ENCODE data around the gene ENKD1.

DNA sequence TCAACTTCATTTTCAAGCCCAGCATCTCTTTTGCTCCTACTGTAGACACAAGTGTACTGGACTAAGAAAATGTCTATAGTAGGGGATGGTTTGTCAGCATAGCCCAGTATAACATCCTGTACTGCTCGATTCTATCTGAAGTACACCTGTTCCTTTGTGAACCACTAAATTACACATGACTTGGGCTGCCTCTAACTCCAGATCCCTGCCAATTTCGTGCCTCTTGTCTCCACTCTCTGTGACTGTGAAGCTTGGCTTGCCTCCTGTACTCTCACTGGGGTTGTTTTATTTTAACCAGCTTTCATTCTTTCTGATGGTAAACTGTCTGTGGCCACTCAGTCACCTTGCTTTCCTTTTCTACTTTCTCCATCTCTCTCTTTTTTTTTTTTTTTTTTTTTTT, 28.1 kb upstream of the ENKD1 start:
- TF ChIP-seq CTCF (IDR thresholded peaks at IDR 0.05) (no peak), EZH2 (IDR thresholded peaks at IDR 0.05) (no peak), EZH2phosphoT487 (IDR thresholded peaks at IDR 0.05) (no peak)
